ENCODE measurements around the gene CCDC7.
"Not testable (repeated sequence)": the region's sequence is repeated elsewhere in the genome, so short reads cannot be mapped to it uniquely, and the experiment has no call there.

The CCDC7 gene

GRCh38 chr10:32661346-32661745 is 215.4 kb downstream of the CCDC7 start:
- Histone ChIP-seq H3K4me1 (ENCODE audit: insufficient read depth, low read length) (no peaks in the 10 kb centered on the region), H3K36me3 (ENCODE audit: insufficient read depth, low read length) (no peaks in the 10 kb centered on the region), H3K9ac (ENCODE audit: low read depth, low read length) (no peak overlapping the region), H3K9me3 (ENCODE audit: control insufficient read depth, insufficient read depth, low read length) (no peaks in the 10 kb centered on the region; the same call in 1 of the 2 replicates)

- Histone ChIP-seq H3K9ac (ENCODE audit: low read depth, low read length) (no peak overlapping the region), H3K36me3 (ENCODE audit: insufficient read depth, low read length) (no peaks in the 10 kb centered on the region), H3K9me3 (ENCODE audit: control insufficient read depth, insufficient read depth, low read length) (no peaks in the 10 kb centered on the region)
Measured at GRCh38 chr10:32680803-32681557, 235.0 kb downstream of the CCDC7 start.

DNA sequence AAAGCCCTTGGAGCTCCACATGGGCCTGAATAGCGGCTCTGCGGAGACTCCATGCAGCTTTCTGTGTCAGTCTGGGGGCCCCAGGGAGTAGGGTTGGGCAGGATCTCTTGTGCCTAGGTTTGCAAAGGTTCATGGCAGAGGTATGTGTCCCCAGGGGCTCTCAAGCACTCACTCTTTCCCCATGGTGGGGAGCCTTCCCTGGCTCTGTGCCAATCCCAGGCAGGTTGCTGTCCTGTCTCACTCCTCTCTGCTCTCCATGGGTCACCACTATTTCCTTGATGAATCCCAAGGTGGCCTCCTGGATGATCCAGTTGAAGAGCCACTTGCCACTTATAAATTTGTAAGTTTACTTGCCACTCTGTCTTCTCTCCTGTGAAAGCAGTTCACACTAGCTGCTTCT is 238.4 kb downstream of the CCDC7 start:
- no peaks in the 10 kb centered on the region for H3K36me3 ChIP-seq (ENCODE audit: insufficient read depth, low read length)
- H3K9me3 ChIP-seq (ENCODE audit: control insufficient read depth, insufficient read depth, low read length): no peaks in the 10 kb centered on the region
- H3K9ac ChIP-seq (ENCODE audit: low read depth, low read length): no peak overlapping the region
- no peaks in the 10 kb centered on the region for H3K4me1 ChIP-seq (ENCODE audit: insufficient read depth, low read length)

More at GRCh38 chr10:32680803-32681557, 235.0 kb downstream of the CCDC7 start:
- H3K4me1 ChIP-seq (ENCODE audit: insufficient read depth, low read length): no peaks in the 10 kb centered on the region

DNA sequence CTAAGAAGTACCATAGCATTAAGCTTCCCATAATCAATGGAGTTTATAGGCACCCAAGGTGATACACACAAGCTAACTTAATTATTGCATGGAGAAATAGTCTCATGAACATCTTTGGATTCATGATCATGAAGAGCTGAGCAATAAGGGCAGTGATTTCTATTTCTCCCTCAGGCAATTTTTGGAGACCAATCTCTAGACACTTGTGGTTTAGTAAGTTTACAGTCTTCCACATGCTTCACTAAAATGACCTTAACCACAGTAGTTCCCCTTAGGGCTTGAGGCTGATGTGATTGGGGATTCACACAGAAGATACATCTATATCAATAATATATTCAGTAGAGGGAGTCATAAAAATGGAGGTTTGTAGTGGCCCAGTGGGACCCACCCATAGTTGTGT is 241.2 kb downstream of the CCDC7 start:
- Histone ChIP-seq H3K36me3 (ENCODE audit: insufficient read depth, low read length) (no peaks in the 10 kb centered on the region), H3K9me3 (ENCODE audit: control insufficient read depth, insufficient read depth, low read length) (no peaks in the 10 kb centered on the region), H3K9ac (ENCODE audit: low read depth, low read length) (no peak overlapping the region), H3K4me1 (ENCODE audit: insufficient read depth, low read length) (no peaks in the 10 kb centered on the region)

GRCh38 chr10:32687546-32687945 is 241.6 kb downstream of the CCDC7 start:
- H3K9me3 ChIP-seq (ENCODE audit: control insufficient read depth, insufficient read depth, low read length): no peaks in the 10 kb centered on the region
- H3K36me3 ChIP-seq (ENCODE audit: insufficient read depth, low read length): no peaks in the 10 kb centered on the region
- H3K9ac ChIP-seq (ENCODE audit: low read depth, low read length): no peak overlapping the region
- H3K4me1 ChIP-seq (ENCODE audit: insufficient read depth, low read length): no peaks in the 10 kb centered on the region

DNA sequence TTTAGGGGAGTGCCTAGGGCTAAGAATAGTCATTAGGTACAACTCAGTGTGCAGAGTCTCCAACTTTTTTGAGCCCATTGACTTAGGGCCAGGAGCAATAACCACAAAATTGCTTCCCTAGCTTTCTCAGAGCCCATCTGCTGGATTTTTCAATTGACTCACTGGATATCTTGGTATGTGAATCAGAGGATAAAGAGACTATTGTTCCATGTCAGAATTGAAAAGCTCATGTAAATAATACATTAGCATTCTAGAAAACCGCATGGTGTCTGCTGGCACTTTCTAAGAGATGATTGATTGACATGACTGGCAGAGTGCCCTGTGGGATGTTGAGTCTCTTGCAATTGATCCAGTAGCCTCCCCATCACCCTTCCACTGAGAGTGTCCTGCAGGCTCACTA is 246.2 kb downstream of the CCDC7 start:
- Histone ChIP-seq H3K9ac (ENCODE audit: low read depth, low read length) (no peak overlapping the region), H3K36me3 (ENCODE audit: insufficient read depth, low read length) (no peaks in the 10 kb centered on the region), H3K9me3 (ENCODE audit: control insufficient read depth, insufficient read depth, low read length) (peaks cover 4% of the 10 kb centered on the region; the same call in 1 of the 2 replicates), H3K4me1 (ENCODE audit: insufficient read depth, low read length) (no peaks in the 10 kb centered on the region)

GRCh38 chr10:32693441-32693979 is 247.6 kb downstream of the CCDC7 start:
- no peak overlapping the region for H3K9ac ChIP-seq (ENCODE audit: low read depth, low read length)
- no peaks in the 10 kb centered on the region for H3K36me3 ChIP-seq (ENCODE audit: insufficient read depth, low read length)
- H3K4me1 ChIP-seq (ENCODE audit: insufficient read depth, low read length): no peaks in the 10 kb centered on the region
- H3K9me3 ChIP-seq (ENCODE audit: control insufficient read depth, insufficient read depth, low read length): peaks cover 4% of the 10 kb centered on the region; the same call in 1 of the 2 replicates

GRCh38 chr10:32699683-32700082 is 253.7 kb downstream of the CCDC7 start:
- not testable (repeated sequence) for H3K9me3 ChIP-seq (ENCODE audit: control insufficient read depth, insufficient read depth, low read length); H3K9ac ChIP-seq (ENCODE audit: low read depth, low read length); H3K4me1 ChIP-seq (ENCODE audit: insufficient read depth, low read length); H3K36me3 ChIP-seq (ENCODE audit: insufficient read depth, low read length)

- no peak overlapping the region for H3K9ac ChIP-seq (ENCODE audit: low read depth, low read length)
- H3K9me3 ChIP-seq (ENCODE audit: control insufficient read depth, insufficient read depth, low read length): no peaks in the 10 kb centered on the region
- no peaks in the 10 kb centered on the region for H3K36me3 ChIP-seq (ENCODE audit: insufficient read depth, low read length)
- H3K4me1 ChIP-seq (ENCODE audit: insufficient read depth, low read length): no peaks in the 10 kb centered on the region
Measured at GRCh38 chr10:32713560-32713959, 267.6 kb downstream of the CCDC7 start.

GRCh38 chr10:32731527-32731926 is 285.6 kb downstream of the CCDC7 start:
- no peaks in the 10 kb centered on the region for H3K9me3 ChIP-seq (ENCODE audit: control insufficient read depth, insufficient read depth, low read length)
- H3K4me1 ChIP-seq (ENCODE audit: insufficient read depth, low read length): no peaks in the 10 kb centered on the region
- H3K36me3 ChIP-seq (ENCODE audit: insufficient read depth, low read length): no peaks in the 10 kb centered on the region
- H3K9ac ChIP-seq (ENCODE audit: low read depth, low read length): no peak overlapping the region

DNA sequence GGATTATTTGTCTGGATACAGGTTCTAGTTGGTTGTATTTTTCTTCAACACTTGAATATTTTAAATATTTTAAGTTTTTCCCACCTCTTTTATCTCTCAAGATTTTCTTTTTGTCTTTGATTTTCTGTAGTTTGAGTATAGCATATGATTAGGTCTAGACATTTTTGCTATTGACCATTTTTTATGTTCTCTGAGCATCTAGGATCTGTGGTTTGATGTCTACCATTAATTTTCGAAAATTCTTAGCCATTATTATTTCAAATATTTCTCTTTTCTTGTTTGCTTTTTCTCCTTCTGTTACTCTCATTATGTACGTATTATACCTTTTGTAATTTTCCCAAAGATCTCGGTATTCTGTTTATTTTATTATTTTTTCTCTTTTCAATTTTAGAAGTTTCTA is 293.0 kb downstream of the CCDC7 start:
- Histone ChIP-seq H3K36me3 (ENCODE audit: insufficient read depth, low read length) (no peaks in the 10 kb centered on the region), H3K4me1 (ENCODE audit: insufficient read depth, low read length) (no peaks in the 10 kb centered on the region)

GRCh38 chr10:32744321-32744720 is 298.4 kb downstream of the CCDC7 start:
- H3K4me1 ChIP-seq (ENCODE audit: insufficient read depth, low read length): no peaks in the 10 kb centered on the region
- no peaks in the 10 kb centered on the region for H3K36me3 ChIP-seq (ENCODE audit: insufficient read depth, low read length)
- H3K9ac ChIP-seq (ENCODE audit: low read depth, low read length): no peak overlapping the region
- H3K9me3 ChIP-seq (ENCODE audit: control insufficient read depth, insufficient read depth, low read length): no peaks in the 10 kb centered on the region

More for the DNA sequence above, 293.0 kb downstream of the CCDC7 start:
- Histone ChIP-seq H3K9me3 (ENCODE audit: control insufficient read depth, insufficient read depth, low read length) (no peaks in the 10 kb centered on the region), H3K9ac (ENCODE audit: low read depth, low read length) (no peak overlapping the region)

DNA sequence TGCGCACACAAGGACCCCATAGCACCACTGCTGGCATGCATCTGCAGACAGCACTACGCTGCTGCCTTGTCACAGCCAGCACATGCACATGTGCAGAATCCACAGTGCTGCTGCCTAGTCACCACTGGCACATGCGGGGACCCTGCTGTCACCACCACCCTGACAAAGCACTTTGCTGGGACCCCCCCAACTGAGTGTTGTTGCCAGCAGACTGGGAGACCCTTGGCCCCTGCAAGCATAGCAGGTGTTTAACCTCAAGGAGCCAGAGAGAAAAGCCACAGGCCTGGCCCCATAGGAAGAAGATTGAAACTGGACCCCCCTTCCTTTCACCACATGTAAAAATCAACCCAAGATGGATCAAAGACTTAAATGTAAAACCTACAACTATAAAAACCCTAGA is 300.9 kb downstream of the CCDC7 start:
- no peaks in the 10 kb centered on the region for H3K9me3 ChIP-seq (ENCODE audit: control insufficient read depth, insufficient read depth, low read length)
- no peaks in the 10 kb centered on the region for H3K36me3 ChIP-seq (ENCODE audit: insufficient read depth, low read length)
- no peak overlapping the region for H3K9ac ChIP-seq (ENCODE audit: low read depth, low read length)
- no peaks in the 10 kb centered on the region for H3K4me1 ChIP-seq (ENCODE audit: insufficient read depth, low read length)

- Histone ChIP-seq H3K9ac (ENCODE audit: low read depth, low read length) (no peak overlapping the region), H3K9me3 (ENCODE audit: control insufficient read depth, insufficient read depth, low read length) (no peaks in the 10 kb centered on the region), H3K4me1 (ENCODE audit: insufficient read depth, low read length) (no peaks in the 10 kb centered on the region), H3K36me3 (ENCODE audit: insufficient read depth, low read length) (no peaks in the 10 kb centered on the region)
Measured at GRCh38 chr10:32751582-32751981, 305.6 kb downstream of the CCDC7 start.

- H3K9me3 ChIP-seq (ENCODE audit: control insufficient read depth, insufficient read depth, low read length); H3K36me3 ChIP-seq (ENCODE audit: insufficient read depth, low read length); H3K4me1 ChIP-seq (ENCODE audit: insufficient read depth, low read length); H3K9ac ChIP-seq (ENCODE audit: low read depth, low read length): not testable (repeated sequence)
Measured at GRCh38 chr10:32754900-32755299, 309.0 kb downstream of the CCDC7 start.
